Islet precursor cell (in vitro differentiated cells): ENCODE measurements around the gene PHACTR3.

Source experiments
- DNase-seq: peaks from one replicate; pipeline ENCODE4 v3.0.0-alpha.2; 2018

Gene PHACTR3

GRCh38 chr20:59603781-59604541 is at the start of gene PHACTR3:
Gene PHACTR3, plus strand, starts transcription at chr20:59604540. Its CDS starts 475 bp downstream, at chr20:59605015.
- no peak for DNase-seq

GRCh38 chr20:59557733-59558529 is 46.4 kb upstream of the PHACTR3 start:
- DNase-seq, result peak; percentile 32

- peak; percentile 40 for DNase-seq
Measured at GRCh38 chr20:59559024-59559817, 45.1 kb upstream of the PHACTR3 start.

- peak; percentile 32 for DNase-seq
Measured at GRCh38 chr20:59559863-59560262, 44.5 kb upstream of the PHACTR3 start.

GRCh38 chr20:59560588-59561227 is 43.6 kb upstream of the PHACTR3 start:
- peak; percentile 43 for DNase-seq

GRCh38 chr20:59561228-59561605 is 43.1 kb upstream of the PHACTR3 start:
- DNase-seq, result peak; percentile 44

GRCh38 chr20:59561614-59562277 is 42.6 kb upstream of the PHACTR3 start:
- peak; percentile 32 for DNase-seq

GRCh38 chr20:59564171-59564570 is 40.2 kb upstream of the PHACTR3 start:
- peak; percentile 41 for DNase-seq

- no peak for DNase-seq
Measured at GRCh38 chr20:59564943-59565342, 39.4 kb upstream of the PHACTR3 start.

GRCh38 chr20:59565768-59566461 is 38.4 kb upstream of the PHACTR3 start:
- peak; percentile 32 for DNase-seq

- peak; percentile 43 for DNase-seq
Measured at GRCh38 chr20:59566631-59567524, 37.5 kb upstream of the PHACTR3 start.

GRCh38 chr20:59567585-59568508 is 36.5 kb upstream of the PHACTR3 start:
- DNase-seq, result peak; percentile 40

GRCh38 chr20:59568509-59569024 is 35.8 kb upstream of the PHACTR3 start:
- peak; percentile 36 for DNase-seq

- peak; percentile 22 for DNase-seq
Measured at GRCh38 chr20:59569305-59569704, 35.0 kb upstream of the PHACTR3 start.

- DNase-seq, result no peak
Measured at GRCh38 chr20:59571151-59571550, 33.2 kb upstream of the PHACTR3 start.

GRCh38 chr20:59571551-59572314 is 32.6 kb upstream of the PHACTR3 start:
- DNase-seq, result peak; percentile 84

- no peak for DNase-seq
Measured at GRCh38 chr20:59572515-59572914, 31.8 kb upstream of the PHACTR3 start.

- peak; percentile 41 for DNase-seq
Measured at GRCh38 chr20:59573837-59574236, 30.5 kb upstream of the PHACTR3 start.
